Chondrocyte (in vitro differentiated cells): ENCODE results near the gene ESYT2. TPM values are rescaled to one million over a fixed set of nuclear protein-coding genes. Genes with fewer than 3 reads are reported as not detected.
"Not testable (repeated sequence)": the region's sequence is repeated elsewhere in the genome, so short reads cannot be mapped to it uniquely, and the experiment has no call there.

ENCODE experiments used
- DNase-seq: peaks from one replicate; pipeline ENCODE4 v3.0.0; 2021; ENCODE audit warnings: mixed read lengths, low spot score
- H3K27ac Mint-ChIP-seq: one replicate; pipeline ENCODE4 v1.8.0; 2021; ENCODE audit warnings: mild to moderate bottlenecking, moderate library complexity, mixed read lengths; ENCODE audit not compliant: unreplicated experiment
- H3K27me3 Mint-ChIP-seq: 2 replicates; pipeline ENCODE4 v1.8.0; 2021; ENCODE audit warnings: low read depth, mixed read lengths
- H3K36me3 Mint-ChIP-seq: 2 replicates; pipeline ENCODE4 v1.8.0; 2021; ENCODE audit warnings: low read depth, mixed read lengths
- H3K4me1 Mint-ChIP-seq: 2 replicates; pipeline ENCODE4 v1.8.0; 2021; ENCODE audit warnings: low read depth, mild to moderate bottlenecking, mixed read lengths
- H3K4me3 Mint-ChIP-seq: one replicate; pipeline ENCODE4 v1.8.0; 2021; ENCODE audit warnings: mild to moderate bottlenecking, moderate library complexity, mixed read lengths; ENCODE audit not compliant: unreplicated experiment
- H3K9me3 Mint-ChIP-seq: 2 replicates; pipeline ENCODE4 v1.8.0; 2021; ENCODE audit warnings: low read depth, mixed read lengths
- CTCF ChIP-seq: fragments of 200-600 bp; sonication (generic); IDR thresholded peaks from 2 replicates; pipeline ENCODE4 v1.5.0; 2021; ENCODE audit warnings: antibody characterized with exemption, mild to moderate bottlenecking, moderate library complexity
- total RNA-seq: library from RNA; stranded (reverse); gene quantifications from 3 replicates; pipeline ENCODE4 v1.2.1, GENCODE V29; 2021

The ESYT2 gene
- total RNA-seq, 1 donor from 2014 or later = 108 TPM

GRCh38 chr7:158864507-158864820, 35.2 kb upstream of the ESYT2 start:
- H3K27me3 Mint-ChIP-seq = no peaks in the 10 kb centered on the region
- no peak for DNase-seq
- peaks cover 20% of the 10 kb centered on the region for H3K4me1 Mint-ChIP-seq
- peak overlapping the region; percentile 97 for H3K27ac Mint-ChIP-seq
- no peak for TF ChIP-seq CTCF
- H3K9me3 Mint-ChIP-seq = no peaks in the 10 kb centered on the region
- H3K4me3 Mint-ChIP-seq = peak overlapping the region; percentile 78
- H3K36me3 Mint-ChIP-seq = no peaks in the 10 kb centered on the region

GRCh38 chr7:158863611-158864506, 34.5 kb upstream of the ESYT2 start:
- DNase-seq = no peak

GRCh38 chr7:158862985-158863610, 33.8 kb upstream of the ESYT2 start:
- Mint-ChIP-seq H3K4me1 (peaks cover 28% of the 10 kb centered on the region), H3K27ac (peak overlapping the region; percentile 97), H3K4me3 (peak overlapping the region; percentile 78)
- DNase-seq, H3K27me3 Mint-ChIP-seq, H3K36me3 Mint-ChIP-seq, H3K9me3 Mint-ChIP-seq: not testable (repeated sequence)

More at GRCh38 chr7:158863611-158864506, 34.5 kb upstream of the ESYT2 start:
- Mint-ChIP-seq H3K27me3 (no peaks in the 10 kb centered on the region), H3K9me3 (no peaks in the 10 kb centered on the region), H3K4me1 (peaks cover 24% of the 10 kb centered on the region), H3K36me3 (no peaks in the 10 kb centered on the region), H3K4me3 (peak overlapping the region; percentile 78), H3K27ac (peak overlapping the region; percentile 97)
- no peak for TF ChIP-seq CTCF

- peak; percentile 20 for TF ChIP-seq CTCF
- Mint-ChIP-seq H3K27me3 (no peaks in the 10 kb centered on the region), H3K36me3 (no peaks in the 10 kb centered on the region), H3K27ac (peak overlapping the region; percentile 12), H3K4me1 (peaks cover 35% of the 10 kb centered on the region), H3K4me3 (no peak overlapping the region), H3K9me3 (no peaks in the 10 kb centered on the region)
- no peak for DNase-seq
Observed at GRCh38 chr7:158861936-158862704, 32.8 kb upstream of the ESYT2 start.

GRCh38 chr7:158861004-158861787, 31.9 kb upstream of the ESYT2 start:
- no peak overlapping the region for H3K4me3 Mint-ChIP-seq
- TF ChIP-seq CTCF = no peak

More at GRCh38 chr7:158861004-158861787, 31.9 kb upstream of the ESYT2 start:
- H3K27ac Mint-ChIP-seq = peak overlapping the region; percentile 57
- no peaks in the 10 kb centered on the region for H3K36me3 Mint-ChIP-seq
- DNase-seq = no peak
- no peaks in the 10 kb centered on the region for H3K9me3 Mint-ChIP-seq
- peaks cover 37% of the 10 kb centered on the region for H3K4me1 Mint-ChIP-seq
- no peaks in the 10 kb centered on the region for H3K27me3 Mint-ChIP-seq
